GM19455 (cell line): ENCODE data around the gene SLC25A45.
"Not testable (repeated sequence)": the region's sequence is repeated elsewhere in the genome, so short reads cannot be mapped to it uniquely, and the experiment has no call there.

Experiments used
- ATAC-seq: cut with Tn5 transposase; IDR thresholded peaks from one replicate; pipeline ENCODE4 v1.9.1; 2021; ENCODE audit not compliant: unreplicated experiment

The SLC25A45 gene

GRCh38 chr11:65363770-65364169, 18.7 kb downstream of the SLC25A45 start:
- ATAC-seq = no peak

GRCh38 chr11:65362966-65363365, 19.5 kb downstream of the SLC25A45 start:
- no peak for ATAC-seq

- no peak for ATAC-seq
Observed at GRCh38 chr11:65362320-65362931, 20.0 kb downstream of the SLC25A45 start.

- no peak for ATAC-seq
Observed at GRCh38 chr11:65357856-65358356, 24.5 kb downstream of the SLC25A45 start.

GRCh38 chr11:65356394-65356972, 26.0 kb downstream of the SLC25A45 start:
- no peak for ATAC-seq

- ATAC-seq = no peak
Observed at GRCh38 chr11:65355776-65356393, 26.6 kb downstream of the SLC25A45 start.

GRCh38 chr11:65355013-65355775, 27.3 kb downstream of the SLC25A45 start:
- ATAC-seq = peak; percentile 26

GRCh38 chr11:65354265-65355012, 28.0 kb downstream of the SLC25A45 start, which contains the start of gene TIGD3:
TSS of gene TIGD3 (plus strand) at chr11:65354751. CDS start at chr11:65355809, 1,058 bp downstream.
- peak; percentile 88 for ATAC-seq

- no peak for ATAC-seq
Observed at GRCh38 chr11:65353900-65354264, 28.6 kb downstream of the SLC25A45 start.

- ATAC-seq = no peak
Observed at GRCh38 chr11:65353376-65353775, 29.1 kb downstream of the SLC25A45 start.

- ATAC-seq = no peak
Observed at GRCh38 chr11:65352783-65353182, 29.7 kb downstream of the SLC25A45 start.

GRCh38 chr11:65351511-65351910, 30.9 kb downstream of the SLC25A45 start:
- ATAC-seq = no peak

GRCh38 chr11:65341856-65342255, 40.6 kb downstream of the SLC25A45 start:
- ATAC-seq = no peak

- no peak for ATAC-seq
Observed at GRCh38 chr11:65340226-65340625, 42.2 kb downstream of the SLC25A45 start.

- ATAC-seq = no peak
Observed at GRCh38 chr11:65338676-65339075, 43.8 kb downstream of the SLC25A45 start.

- no peak for ATAC-seq
Observed at GRCh38 chr11:65334696-65335295, 47.6 kb downstream of the SLC25A45 start.

- ATAC-seq = not testable (repeated sequence)
Observed at GRCh38 chr11:65332591-65332990, 49.9 kb downstream of the SLC25A45 start.

GRCh38 chr11:65330544-65330943, 51.9 kb downstream of the SLC25A45 start:
- no peak for ATAC-seq

GRCh38 chr11:65329944-65330403, 52.5 kb downstream of the SLC25A45 start:
- ATAC-seq = no peak

GRCh38 chr11:65329478-65329877, 53.0 kb downstream of the SLC25A45 start:
- no peak for ATAC-seq
